ENCODE data around the gene DNAH17.

Gene DNAH17

DNA sequence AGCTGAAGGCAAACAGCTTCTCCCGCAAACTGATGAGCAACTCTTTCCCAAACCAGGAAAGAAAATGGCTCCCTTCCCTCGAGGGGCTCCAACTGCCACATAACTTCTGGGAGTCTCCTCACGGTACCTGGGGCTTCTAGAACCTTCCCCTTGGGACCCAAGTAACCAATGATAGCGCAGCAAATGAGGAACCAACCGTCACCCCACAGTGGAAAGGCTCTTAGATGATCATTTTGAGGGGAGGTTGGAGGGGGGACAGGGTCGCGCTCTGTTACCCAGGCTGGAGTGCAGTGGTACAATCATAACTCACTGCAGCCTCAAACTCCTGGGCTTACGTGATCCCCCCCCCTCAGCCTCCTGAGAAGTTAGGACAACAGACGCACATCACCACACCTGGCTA lies at the start of gene DNAH17:
TSS of gene DNAH17 (minus strand) at position 101 of the 400 bp plus-strand sequence. CDS start 2,339 bp downstream, outside the sequence.
- DNase-seq, result no peak

GRCh38 chr17:78624324-78625151 lies 47.3 kb upstream of the DNAH17 start:
- DNase-seq, result no peak

- DNase-seq, result no peak
Observed at GRCh38 chr17:78623541-78623940, 46.3 kb upstream of the DNAH17 start.

DNA sequence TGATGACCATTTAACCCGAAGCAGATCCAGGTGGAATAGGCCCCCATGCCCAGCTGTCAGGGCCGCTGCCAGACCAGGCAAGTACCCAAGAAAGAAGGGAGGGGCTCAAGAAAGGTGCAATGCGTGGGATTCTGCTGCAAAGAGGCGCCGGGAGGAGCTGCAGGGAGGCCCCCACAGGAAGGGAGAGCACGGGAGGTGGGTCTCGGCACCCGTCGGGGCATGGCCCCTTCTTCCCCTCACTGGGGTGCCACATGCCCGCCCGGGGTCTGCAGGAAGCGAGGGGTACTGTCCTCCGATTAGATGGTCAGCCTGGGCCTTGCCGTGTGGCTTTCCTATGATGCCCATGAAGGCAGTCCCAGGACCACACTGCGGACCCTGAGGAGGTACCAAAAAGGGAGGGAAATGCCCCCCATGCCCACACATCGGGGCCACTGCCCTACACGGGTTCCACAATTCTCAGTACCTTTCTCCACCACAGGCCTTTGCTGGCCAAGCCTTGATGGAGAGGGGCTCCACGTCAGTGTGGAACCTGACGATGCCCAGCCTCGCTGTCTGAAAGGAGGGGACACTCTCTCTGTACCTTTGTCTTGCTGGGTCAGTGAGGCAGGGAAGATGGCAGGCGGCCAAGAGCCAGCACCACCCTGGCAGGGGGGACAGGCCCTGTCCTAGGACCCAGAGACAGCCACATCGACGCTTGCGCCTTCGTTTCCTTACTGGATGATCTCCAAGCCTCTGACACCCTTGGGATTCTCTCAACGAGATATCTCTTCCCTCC lies 45.5 kb upstream of the DNAH17 start:
- no peak for DNase-seq

DNA sequence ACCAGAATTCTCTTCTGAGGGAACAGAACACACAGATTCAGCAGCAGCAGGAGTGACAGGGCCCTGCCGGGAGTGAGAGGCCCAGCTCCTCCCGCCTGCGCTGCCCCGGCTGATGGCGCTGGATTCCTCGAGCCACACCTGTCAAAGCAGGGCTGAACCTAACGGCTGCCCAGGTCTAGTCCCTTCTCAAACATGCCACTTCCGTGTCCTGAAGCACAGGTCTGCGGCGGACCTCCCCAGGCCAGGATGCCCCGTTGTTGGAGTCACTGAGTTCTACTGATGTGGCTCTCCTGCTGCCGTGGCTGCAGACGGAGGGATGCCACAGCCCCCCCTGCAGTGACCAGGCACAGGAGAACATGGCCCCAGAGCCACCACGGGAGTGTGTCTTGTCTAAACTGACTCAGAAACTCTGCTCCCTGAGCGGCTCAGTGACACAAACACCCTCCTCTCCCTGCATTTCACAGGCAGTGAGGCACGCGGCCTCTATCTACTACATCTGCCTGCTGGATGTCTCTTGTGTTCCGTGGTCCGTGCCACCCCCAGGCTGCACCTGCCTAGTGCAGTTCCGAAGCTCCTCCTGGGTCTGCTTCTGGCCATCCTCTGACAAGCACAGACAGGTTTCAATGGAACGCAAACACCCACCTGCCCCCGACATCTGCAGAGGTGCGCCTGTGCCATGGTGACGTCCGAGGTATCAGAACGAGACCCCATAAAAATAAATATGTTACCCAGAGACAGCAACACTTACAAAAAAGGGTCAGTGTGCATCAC lies 44.7 kb upstream of the DNAH17 start:
- DNase-seq, result peak; percentile 29

- DNase-seq, result no peak
Observed at GRCh38 chr17:78620099-78620498, 42.9 kb upstream of the DNAH17 start.

GRCh38 chr17:78619334-78619733 lies 42.1 kb upstream of the DNAH17 start:
- no peak for DNase-seq

- no peak for DNase-seq
Observed at GRCh38 chr17:78618264-78619066, 41.3 kb upstream of the DNAH17 start.

- DNase-seq, result no peak
Observed at GRCh38 chr17:78617511-78618061, 40.4 kb upstream of the DNAH17 start.

DNA sequence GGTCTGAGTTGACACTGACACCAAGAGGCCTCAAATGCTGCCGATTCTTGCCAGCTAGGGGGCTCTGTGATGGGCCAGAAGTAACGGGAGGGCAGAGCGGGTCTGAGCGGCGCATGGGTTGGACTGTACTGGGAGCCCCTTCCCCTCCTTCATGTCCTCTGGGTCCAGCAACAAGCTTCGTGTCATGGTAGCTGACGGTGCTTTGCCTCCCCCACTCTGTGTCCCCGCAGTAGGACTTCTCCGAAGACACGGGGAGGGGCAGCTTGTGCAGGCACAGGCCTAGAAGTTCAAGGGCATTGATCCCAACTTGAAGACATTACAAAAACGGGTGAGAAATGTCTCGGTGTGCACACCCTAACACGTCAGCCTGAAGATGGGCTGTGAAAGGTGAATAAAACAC lies 39.8 kb upstream of the DNAH17 start:
- no peak for DNase-seq

DNA sequence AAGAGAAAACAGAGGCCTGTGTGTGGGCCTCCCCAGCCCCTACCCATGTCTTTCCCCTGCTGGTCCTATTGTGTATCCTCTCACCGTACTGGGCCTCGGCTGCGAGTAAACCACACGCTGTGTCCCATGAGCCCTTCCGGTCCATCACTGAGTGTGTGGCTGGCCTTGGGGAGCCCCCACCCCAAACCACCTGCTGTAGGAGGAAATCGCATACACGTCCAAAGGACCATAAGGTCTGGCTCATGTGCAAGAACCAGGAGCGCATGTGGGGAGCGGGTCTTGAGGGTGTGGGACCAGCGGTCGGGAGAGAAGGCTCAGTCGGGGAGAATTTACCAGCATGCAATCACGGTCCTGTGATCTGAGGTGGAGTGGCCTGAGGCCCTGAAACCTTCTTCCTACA lies 38.4 kb upstream of the DNAH17 start:
- no peak for DNase-seq

- DNase-seq, result no peak
Observed at GRCh38 chr17:78613416-78613815, 36.2 kb upstream of the DNAH17 start.

- DNase-seq, result no peak
Observed at GRCh38 chr17:78611607-78612006, 34.4 kb upstream of the DNAH17 start.

- no peak for DNase-seq
Observed at GRCh38 chr17:78610951-78611511, 33.8 kb upstream of the DNAH17 start.

DNA sequence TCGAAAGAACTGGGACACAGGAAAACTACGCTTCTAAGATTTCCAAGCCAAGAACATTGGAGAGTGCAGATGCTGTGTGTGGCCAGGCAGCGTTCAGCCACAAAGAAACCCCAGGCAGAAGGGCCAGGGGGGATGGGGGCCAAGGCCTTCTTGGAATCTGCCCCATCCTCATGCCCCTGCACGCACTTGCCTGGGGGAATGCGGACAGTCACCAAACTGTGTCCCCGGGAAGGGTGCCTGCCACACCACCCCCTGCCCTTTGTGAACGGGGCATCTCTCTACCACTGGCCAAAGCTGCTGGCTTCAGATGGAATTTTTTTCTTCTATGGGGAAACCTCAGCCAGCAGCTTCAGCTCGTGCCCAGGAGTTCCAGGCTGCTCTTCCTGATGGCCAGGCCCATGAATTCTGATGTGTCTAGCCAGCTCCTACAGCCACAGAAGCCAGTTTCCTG lies 32.0 kb upstream of the DNAH17 start:
- no peak for DNase-seq

GRCh38 chr17:78608804-78609186 lies 31.6 kb upstream of the DNAH17 start:
- DNase-seq, result no peak

GRCh38 chr17:78608122-78608803 lies 31.1 kb upstream of the DNAH17 start:
- DNase-seq, result no peak

- no peak for DNase-seq
Observed at GRCh38 chr17:78607038-78607437, 29.8 kb upstream of the DNAH17 start.

- DNase-seq, result no peak
Observed at GRCh38 chr17:78605886-78606285, 28.7 kb upstream of the DNAH17 start.

DNA sequence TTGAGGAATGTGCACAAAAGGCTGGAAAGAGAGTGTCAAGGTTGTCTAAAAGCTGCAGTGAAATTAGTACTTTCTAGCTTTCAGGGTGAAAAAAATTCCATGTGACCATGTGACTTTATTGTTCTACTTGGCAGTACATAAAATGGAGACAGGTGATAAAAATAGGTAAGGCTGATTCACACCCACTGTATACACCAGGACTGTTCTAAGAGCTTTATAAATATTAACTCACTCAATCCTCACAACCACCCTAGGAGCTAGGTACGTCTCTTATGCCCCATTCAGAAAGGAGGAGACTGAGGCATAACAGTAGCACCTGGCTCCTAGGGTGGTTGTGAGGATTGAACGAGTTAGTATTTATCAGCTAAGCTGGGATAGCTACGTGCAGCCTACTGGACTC lies 28.2 kb upstream of the DNAH17 start:
- DNase-seq, result no peak

DNA sequence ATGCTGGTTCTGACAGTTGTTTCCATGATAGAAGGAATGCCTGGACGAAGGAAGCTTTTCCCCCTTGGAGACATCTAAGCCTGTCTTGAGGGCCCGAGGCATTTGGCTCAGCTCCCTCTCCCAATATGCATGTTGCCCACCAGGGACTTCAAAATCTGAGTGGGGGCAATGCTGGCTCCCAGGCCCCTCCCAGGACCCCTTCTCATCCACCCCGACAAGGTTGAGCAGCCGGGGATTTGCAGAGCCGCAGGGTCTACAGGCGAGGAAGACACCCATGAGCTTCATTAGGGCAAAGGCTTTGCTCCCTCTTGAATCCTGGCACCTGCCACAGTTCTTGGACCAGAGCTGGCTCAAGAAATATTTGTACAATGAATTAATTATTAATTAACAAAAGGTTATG lies 25.1 kb upstream of the DNAH17 start:
- no peak for DNase-seq

Data from NCI-H345 (cell line).